Omental fat pad (tissue), 4 donors: ENCODE results near the gene SH3PXD2B. TPM values are rescaled to one million over a fixed set of nuclear protein-coding genes. Genes with fewer than 3 reads are reported as not detected.
"Not testable (repeated sequence)": the region's sequence is repeated elsewhere in the genome, so short reads cannot be mapped to it uniquely, and the experiment has no call there.

Experiments
- ATAC-seq: fragments of 150-250 bp; one replicate; pipeline ENCODE4 v1.9.1; 2016; ENCODE audit warnings: mild to moderate bottlenecking, moderate library complexity; ENCODE audit not compliant: low FRiP score
- DNase-seq: peaks from one replicate; pipeline ENCODE4 v3.0.0-alpha.2; 2019; ENCODE audit warnings: low spot score
- total RNA-seq, 4 donors: library from RNA; depleted of rRNA; stranded (reverse); fragments of >200 nt; gene quantifications; one replicate each; pipeline ENCODE4 v1.1.0, GENCODE V29; 2016
- TF ChIP-seq, protein P1 (sequence below), 3 donors: fragments of 450-650 bp; IDR thresholded peaks; one replicate each; pipeline ENCODE4 v1.5.1; 2016 to 2017; ENCODE audit warnings: antibody characterized with exemption in 3 of 3, mild to moderate bottlenecking in 3 of 3, moderate library complexity in 2 of 3

The SH3PXD2B gene
- total RNA-seq, 4 donors from 2014 or later, result 29.3 to 47.1 (median 44.3) TPM

DNA sequence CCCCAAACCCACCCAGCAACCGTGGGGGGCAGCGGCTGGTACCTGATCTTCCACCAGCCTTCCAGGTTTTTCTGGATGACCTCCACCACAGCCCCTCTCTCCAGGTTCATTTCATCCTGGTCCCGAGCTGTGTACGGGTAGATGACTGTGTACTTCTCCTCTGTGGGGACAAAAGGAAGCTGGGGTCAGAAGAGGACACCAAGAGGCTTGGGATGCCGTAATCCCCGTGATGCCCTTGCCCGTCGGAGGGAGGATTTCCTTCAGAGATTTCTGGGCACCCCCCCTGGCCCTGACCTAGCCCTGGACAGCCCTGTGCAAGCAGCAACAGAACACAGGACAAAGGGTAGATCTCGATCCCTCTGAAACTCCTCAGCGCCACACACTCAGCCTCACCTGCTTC lies 100.5 kb downstream of the SH3PXD2B start:
- DNase-seq (no peak), ATAC-seq (no peak)
- TF ChIP-seq, protein P1, sequence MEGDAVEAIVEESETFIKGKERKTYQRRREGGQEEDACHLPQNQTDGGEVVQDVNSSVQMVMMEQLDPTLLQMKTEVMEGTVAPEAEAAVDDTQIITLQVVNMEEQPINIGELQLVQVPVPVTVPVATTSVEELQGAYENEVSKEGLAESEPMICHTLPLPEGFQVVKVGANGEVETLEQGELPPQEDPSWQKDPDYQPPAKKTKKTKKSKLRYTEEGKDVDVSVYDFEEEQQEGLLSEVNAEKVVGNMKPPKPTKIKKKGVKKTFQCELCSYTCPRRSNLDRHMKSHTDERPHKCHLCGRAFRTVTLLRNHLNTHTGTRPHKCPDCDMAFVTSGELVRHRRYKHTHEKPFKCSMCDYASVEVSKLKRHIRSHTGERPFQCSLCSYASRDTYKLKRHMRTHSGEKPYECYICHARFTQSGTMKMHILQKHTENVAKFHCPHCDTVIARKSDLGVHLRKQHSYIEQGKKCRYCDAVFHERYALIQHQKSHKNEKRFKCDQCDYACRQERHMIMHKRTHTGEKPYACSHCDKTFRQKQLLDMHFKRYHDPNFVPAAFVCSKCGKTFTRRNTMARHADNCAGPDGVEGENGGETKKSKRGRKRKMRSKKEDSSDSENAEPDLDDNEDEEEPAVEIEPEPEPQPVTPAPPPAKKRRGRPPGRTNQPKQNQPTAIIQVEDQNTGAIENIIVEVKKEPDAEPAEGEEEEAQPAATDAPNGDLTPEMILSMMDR (IDR thresholded peaks at IDR 0.05), result no peak

DNA sequence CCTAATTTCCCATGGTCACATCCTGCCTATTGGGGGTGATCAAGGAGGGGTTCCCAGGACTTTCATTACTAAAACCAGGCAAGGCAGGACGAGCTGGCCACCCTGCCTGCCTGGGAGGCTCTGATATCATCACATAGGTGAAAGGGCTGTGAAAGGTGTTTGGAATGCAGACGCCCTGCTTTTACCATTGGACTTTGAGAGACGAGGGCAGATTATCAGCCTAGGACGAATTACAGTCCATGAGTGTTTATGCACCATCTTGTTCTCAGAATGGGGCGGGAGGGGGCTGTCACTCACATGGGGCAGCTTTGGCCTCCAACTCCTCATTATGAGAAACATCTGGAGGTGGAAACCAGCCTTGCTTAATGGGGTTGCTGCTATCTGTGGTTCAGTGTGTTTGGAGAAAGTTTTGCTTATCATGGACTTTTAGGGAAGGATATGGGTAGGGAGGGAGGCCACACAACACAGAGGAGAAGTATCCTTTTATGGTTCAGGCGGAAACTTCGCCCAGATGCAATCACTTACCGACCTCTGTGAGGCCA lies 101.0 kb downstream of the SH3PXD2B start:
- TF ChIP-seq, protein P1 (IDR thresholded peaks at IDR 0.05), result no peak
- DNase-seq (no peak), ATAC-seq (no peak)

DNA sequence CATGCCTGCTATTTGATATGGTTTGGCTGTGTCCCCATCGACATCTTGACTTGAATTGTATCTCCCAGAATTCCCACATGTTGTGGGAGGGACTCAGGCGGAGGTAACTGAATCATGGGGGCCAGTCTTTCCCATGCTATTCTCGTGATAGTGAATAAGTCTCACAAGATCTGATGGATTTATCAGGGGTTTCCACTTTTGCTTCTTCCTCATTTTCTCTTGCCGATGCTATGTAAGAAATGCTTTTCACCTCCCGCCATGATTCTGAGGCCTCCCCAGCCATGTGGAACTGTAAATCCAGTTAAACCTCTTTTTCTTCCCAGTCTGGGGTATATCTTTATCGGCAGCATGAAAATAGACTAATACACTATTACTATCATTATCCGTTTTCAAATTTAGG lies 101.8 kb downstream of the SH3PXD2B start:
- DNase-seq, result not testable (repeated sequence)

DNA sequence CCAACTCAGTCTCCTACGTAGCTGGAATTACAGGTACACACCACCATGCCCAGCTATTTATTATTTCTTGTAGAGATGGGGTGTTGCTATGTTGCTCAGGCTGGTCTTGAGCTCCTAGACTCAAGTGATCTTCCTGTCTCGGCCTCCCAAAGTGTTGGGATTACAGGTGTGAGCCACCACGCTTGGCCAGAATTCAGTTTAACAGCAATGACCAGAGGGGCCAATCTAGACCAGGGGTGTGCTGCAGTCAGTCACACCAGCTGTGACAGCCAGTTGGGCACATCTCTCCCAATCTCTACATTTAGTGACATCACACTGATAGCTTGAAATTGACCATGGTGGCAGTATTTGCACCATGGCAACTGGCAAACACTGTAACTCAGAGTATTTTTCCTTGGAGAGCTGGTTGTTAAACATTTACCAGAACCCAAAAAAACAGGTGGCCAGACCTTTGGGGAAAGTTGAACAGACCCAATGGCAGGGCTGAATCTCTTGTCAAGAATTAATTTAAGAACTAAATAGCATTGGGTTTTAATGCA lies 103.0 kb downstream of the SH3PXD2B start:
- TF ChIP-seq, protein P1 (IDR thresholded peaks at IDR 0.05), result no peak
- DNase-seq, result no peak
- ATAC-seq, result no peak

More for the DNA sequence above, 101.8 kb downstream of the SH3PXD2B start:
- not testable (repeated sequence) for ATAC-seq

DNA sequence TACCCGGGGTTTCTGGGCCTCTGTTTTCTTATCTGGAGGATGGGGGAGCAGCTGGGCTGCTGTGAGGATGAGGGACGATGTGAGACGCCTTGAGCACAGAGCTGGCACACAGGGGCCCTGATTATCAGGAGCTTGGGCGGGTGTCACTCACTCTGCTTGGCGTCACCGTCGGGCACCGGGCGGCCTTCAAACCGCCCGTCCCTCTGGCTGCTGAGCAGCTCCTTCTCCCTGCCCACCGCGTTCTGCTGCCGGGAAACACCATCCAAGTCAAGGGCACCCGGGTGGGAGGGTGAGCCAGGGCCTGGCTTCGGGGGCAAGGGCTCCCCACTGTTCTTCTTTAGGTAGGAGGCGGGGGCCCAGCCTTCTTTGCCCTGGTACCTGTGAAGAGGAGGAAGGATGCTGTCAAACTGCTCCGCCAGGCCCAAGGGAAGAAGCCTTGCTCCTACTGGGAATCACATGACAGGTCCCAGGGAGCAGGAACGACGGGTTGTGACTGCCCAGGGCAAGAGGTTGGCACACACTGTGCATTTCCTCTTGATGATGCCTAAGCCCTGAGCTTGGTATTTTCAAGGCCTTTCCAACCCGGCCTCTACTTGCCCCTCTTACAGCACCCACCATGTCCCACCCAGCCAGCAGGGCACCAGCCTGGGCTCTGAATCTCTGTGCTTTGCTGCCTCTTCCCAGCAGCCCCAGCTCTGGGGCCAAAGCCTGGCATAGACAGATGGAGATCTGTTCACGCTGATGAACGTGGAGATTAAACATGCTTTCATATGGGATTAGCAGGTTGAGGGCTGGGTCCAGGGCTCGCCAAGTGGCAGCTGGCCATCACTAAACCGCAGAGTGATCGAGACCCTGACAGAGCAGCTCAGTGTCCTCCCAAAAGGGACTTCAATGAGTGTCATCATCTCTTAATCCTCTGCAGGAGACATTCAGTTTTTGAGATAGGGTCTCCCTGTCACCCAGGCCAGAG lies 103.8 kb downstream of the SH3PXD2B start:
- ATAC-seq (no peak), DNase-seq (no peak)
- TF ChIP-seq, protein P1 (IDR thresholded peaks at IDR 0.05), result no peak

DNA sequence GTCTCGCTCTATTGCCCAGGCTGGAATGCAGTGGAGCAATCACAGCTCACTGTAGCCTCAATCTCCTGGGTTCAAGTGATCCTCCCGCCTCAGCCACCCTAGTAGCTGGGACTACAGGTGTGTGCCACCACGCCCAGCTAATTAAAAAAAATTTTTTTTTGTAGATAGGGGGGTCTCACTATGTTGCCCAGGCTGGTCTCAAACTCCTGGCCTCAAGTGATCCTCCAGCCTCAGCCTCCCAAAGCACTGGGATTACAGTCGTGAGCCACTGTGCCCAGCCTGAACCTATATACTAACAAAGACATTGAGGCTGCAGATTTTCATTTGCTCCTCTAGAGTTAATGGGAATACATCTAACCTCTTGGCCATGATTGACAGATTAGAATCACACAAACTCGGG lies 105.6 kb downstream of the SH3PXD2B start:
- not testable (repeated sequence) for DNase-seq

DNA sequence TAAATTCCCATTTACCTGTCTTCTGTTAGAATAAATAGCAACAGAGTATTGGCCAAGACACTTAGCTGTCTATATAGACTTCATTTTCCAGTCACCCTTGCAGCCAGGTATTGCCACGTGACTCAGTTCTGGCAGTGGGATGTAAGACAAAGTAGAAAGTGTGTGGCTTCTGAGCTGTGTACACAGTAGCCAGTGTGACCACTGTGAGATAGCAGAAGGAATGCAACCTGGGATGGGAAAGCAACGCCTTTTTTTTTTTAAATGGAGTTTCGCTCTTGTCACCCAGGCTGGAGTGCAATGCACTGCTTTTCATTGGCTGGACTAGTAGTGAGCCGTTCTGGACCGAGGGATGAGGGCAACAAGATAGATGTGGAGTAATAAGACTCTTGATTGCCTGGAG lies 106.2 kb downstream of the SH3PXD2B start:
- ATAC-seq (no peak), DNase-seq (no peak)
- TF ChIP-seq, protein P1 (IDR thresholded peaks at IDR 0.05), result no peak

More for the DNA sequence above, 105.6 kb downstream of the SH3PXD2B start:
- ATAC-seq, result not testable (repeated sequence)
